Thyroid gland (tissue), 4 donors: Measurements from ENCODE around the gene PKHD1. TPM values are rescaled to one million over a fixed set of nuclear protein-coding genes. Genes with fewer than 3 reads are reported as not detected.

ENCODE experiments used
- DNase-seq, 2 donors: peaks; one replicate each; pipeline ENCODE4 v3.0.0-alpha.2; 2019
- H3K27ac ChIP-seq, 3 donors: fragments of 200-600 bp; sonication (generic); 1 replicate in 2 of 3; 2 replicates in 1 of 3; pipeline ENCODE4 v1.5.1; 2016 to 2019; ENCODE audit warnings: mild to moderate bottlenecking in 1 of 3, moderate library complexity in 1 of 3
- H3K27me3 ChIP-seq: fragments of 200-600 bp; sonication (generic); one replicate; pipeline ENCODE4 v1.5.1; 2019
- H3K36me3 ChIP-seq, 2 donors: fragments of 200-600 bp; sonication (generic); one replicate each; pipeline ENCODE4 v1.5.1; 2016 to 2019
- H3K4me1 ChIP-seq, 2 donors: fragments of 200-600 bp; sonication (generic); one replicate each; pipeline ENCODE4 v1.5.1; 2017 to 2019
- H3K4me3 ChIP-seq, 3 donors: fragments of 200-600 bp; sonication (generic); replicated peaks in 1 of 3; 1 replicate in 2 of 3; 2 replicates in 1 of 3; pipeline ENCODE4 v1.5.1; 2016; ENCODE audit warnings: mild to moderate bottlenecking in 1 of 3
- H3K9me3 ChIP-seq: fragments of 200-600 bp; sonication (generic); one replicate; pipeline ENCODE4 v1.5.1; 2017
- POLR2A ChIP-seq, 2 donors: fragments of 450-650 bp; IDR thresholded peaks; one replicate each; pipeline ENCODE4 v1.6.1; 2017; ENCODE audit warnings: antibody characterized with exemption in 2 of 2, mild to moderate bottlenecking in 2 of 2, moderate library complexity in 1 of 2
- WGBS, 2 donors: methylation state at CpG; one replicate each; pipeline ENCODE4 v1.1.5; 2017; 5-methylcytosine and 5-hydroxymethylcytosine counted together
- intact Hi-C: fragments of 100-400 bp; cut with DNase I; formaldehyde crosslinking; loops from one replicate; pipeline ENCODE4 v1.15.1; 2023
- total RNA-seq, 4 donors: library from RNA; depleted of rRNA; stranded (reverse); fragments of >200 nt; gene quantifications; one replicate each; pipeline ENCODE4 v1.2.3, GENCODE V29; 2016
- TF ChIP-seq, protein P1 (sequence below), 6 experiments: fragments of 200-600 bp in 3 of 6; fragments of 450-650 bp in 3 of 6; sonication (generic) in 3 of 6; IDR thresholded peaks; one replicate each; pipeline ENCODE4 v1.5.1; 2016 to 2019; ENCODE audit warnings: antibody characterized with exemption in 6 of 6, mild to moderate bottlenecking in 2 of 6, inconsistent platforms in 1 of 6, moderate library complexity in 1 of 6

The PKHD1 gene
- total RNA-seq, 4 donors from 2014 or later, result under 0.01 to 0.11 (median 0.07) TPM

DNA sequence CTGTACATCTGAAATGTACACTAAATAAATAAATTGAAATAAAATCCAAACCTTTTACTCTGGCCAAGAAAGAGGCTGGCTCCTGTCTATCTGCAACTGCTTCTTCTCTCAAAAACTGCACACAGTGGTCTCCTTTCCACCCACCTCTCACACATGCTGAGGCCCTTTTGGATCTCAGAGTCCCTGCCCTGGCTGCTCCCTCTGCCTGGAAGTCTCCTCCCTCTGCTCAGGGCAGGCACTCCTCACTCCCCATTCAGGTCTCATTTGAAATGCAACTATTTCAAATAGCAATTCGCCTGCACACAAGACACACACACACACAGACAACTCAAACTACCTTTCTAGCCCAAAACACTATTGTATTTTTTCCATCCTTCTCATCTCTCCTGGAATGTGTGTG, 348.8 kb downstream of the PKHD1 start:
- no peaks in the 10 kb centered on the region for H3K4me1 ChIP-seq
- TF ChIP-seq, protein P1, sequence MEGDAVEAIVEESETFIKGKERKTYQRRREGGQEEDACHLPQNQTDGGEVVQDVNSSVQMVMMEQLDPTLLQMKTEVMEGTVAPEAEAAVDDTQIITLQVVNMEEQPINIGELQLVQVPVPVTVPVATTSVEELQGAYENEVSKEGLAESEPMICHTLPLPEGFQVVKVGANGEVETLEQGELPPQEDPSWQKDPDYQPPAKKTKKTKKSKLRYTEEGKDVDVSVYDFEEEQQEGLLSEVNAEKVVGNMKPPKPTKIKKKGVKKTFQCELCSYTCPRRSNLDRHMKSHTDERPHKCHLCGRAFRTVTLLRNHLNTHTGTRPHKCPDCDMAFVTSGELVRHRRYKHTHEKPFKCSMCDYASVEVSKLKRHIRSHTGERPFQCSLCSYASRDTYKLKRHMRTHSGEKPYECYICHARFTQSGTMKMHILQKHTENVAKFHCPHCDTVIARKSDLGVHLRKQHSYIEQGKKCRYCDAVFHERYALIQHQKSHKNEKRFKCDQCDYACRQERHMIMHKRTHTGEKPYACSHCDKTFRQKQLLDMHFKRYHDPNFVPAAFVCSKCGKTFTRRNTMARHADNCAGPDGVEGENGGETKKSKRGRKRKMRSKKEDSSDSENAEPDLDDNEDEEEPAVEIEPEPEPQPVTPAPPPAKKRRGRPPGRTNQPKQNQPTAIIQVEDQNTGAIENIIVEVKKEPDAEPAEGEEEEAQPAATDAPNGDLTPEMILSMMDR (IDR thresholded peaks at IDR 0.05), result no peak
- no peak for TF ChIP-seq POLR2A (IDR thresholded peaks at IDR 0.05)
- H3K36me3 ChIP-seq, result no peaks in the 10 kb centered on the region
- DNase-seq, result no peak
- no peaks in the 10 kb centered on the region for H3K9me3 ChIP-seq
- 68 to 72% methylated on average over 1 of the region's 1 CpG for WGBS, 2 donors
- H3K4me3 ChIP-seq, result no peak overlapping the region
- no peak overlapping the region for H3K27ac ChIP-seq
- H3K27me3 ChIP-seq, result no peaks in the 10 kb centered on the region
- intact Hi-C loops, result no loop called here

DNA sequence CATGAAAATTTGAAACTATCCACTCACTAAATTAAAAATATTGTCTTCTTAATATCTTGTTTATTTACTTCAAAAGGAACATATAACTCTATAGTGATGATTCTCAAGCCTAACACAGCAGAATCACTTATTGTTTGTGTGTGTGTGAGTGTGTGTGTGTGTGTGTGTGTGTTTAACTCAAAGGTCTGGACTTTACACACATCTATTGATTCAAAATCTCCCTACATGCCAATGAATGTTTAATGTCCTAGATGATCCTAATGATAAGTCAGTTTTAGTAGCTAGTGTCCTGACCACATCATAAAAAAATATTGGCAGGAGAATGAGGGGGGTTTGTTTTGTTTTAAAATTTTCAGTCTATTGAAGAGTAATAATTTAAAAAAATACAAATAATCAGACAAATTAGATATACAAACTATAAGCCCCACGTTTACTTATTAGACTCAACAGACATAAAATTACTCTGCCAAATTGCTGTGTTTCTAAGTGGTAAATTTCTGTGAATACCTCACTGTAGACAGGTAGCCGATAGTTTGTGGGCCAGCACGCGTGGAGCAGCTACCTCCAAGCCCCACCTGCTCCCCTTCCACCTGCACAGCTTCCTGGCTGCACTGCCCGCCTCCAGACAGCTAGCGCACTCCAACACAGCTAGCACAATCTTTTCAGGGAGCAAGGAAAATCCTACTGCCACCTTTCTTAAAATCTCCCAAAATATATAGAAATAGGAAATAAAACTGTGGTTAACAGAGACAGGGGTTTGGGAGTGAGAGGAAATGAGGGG, 349.6 kb downstream of the PKHD1 start:
- H3K27ac ChIP-seq, result no peak overlapping the region
- WGBS, 2 donors, result 88 to 90% methylated on average over 6 of the region's 6 CpGs
- H3K36me3 ChIP-seq, result no peaks in the 10 kb centered on the region
- no peak overlapping the region for H3K4me3 ChIP-seq
- H3K4me1 ChIP-seq, result no peaks in the 10 kb centered on the region
- H3K9me3 ChIP-seq, result no peaks in the 10 kb centered on the region
- no peak for DNase-seq
- TF ChIP-seq POLR2A (IDR thresholded peaks at IDR 0.05), result no peak
- TF ChIP-seq, protein P1 (IDR thresholded peaks at IDR 0.05), result no peak
- H3K27me3 ChIP-seq, result no peaks in the 10 kb centered on the region
- intact Hi-C loops, result no loop called here

- DNase-seq, result no peak
- Histone ChIP-seq H3K27ac (no peak overlapping the region), H3K27me3 (no peaks in the 10 kb centered on the region), H3K9me3 (no peaks in the 10 kb centered on the region), H3K36me3 (no peaks in the 10 kb centered on the region), H3K4me3 (no peak overlapping the region), H3K4me1 (no peaks in the 10 kb centered on the region)
- intact Hi-C loops, result no loop called here
- 68 to 75% methylated on average over 2 of the region's 2 CpGs for WGBS, 2 donors
- TF ChIP-seq, protein P1 (IDR thresholded peaks at IDR 0.05), result no peak
These were observed 362.3 kb downstream of the PKHD1 start for GRCh38 chr6:51725155-51725554.

- 80 to 86% methylated on average over 3 of the region's 3 CpGs for WGBS, 2 donors
- intact Hi-C loops, result no loop called here
- TF ChIP-seq, protein P1 (IDR thresholded peaks at IDR 0.05), result no peak
- no peak for TF ChIP-seq POLR2A (IDR thresholded peaks at IDR 0.05)
- Histone ChIP-seq H3K4me1 (no peaks in the 10 kb centered on the region), H3K4me3 (no peak overlapping the region), H3K27me3 (no peaks in the 10 kb centered on the region), H3K36me3 (no peaks in the 10 kb centered on the region), H3K9me3 (no peaks in the 10 kb centered on the region), H3K27ac (no peak overlapping the region)
- DNase-seq, result no peak
These were observed 367.1 kb downstream of the PKHD1 start for GRCh38 chr6:51720327-51720726.

DNA sequence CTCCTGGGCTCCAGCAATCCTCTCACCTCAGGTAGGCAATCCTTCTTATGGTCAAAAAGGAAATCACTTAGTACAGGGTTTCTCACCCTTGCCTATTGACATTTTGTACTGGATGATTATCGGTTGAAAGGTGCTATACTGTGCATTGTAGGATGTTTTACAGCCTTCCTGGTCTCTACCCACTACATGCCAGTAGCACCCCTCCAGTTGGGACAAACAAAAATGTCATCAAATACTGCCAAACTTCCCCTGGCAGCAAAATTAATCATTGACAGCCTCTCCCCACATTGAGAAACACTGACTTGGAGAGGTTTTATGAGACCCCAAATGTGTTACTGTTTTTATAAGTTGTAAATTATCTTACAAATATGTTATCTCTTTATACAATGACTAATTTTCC, 368.1 kb downstream of the PKHD1 start:
- intact Hi-C loops, result no loop called here
- H3K4me1 ChIP-seq, result no peaks in the 10 kb centered on the region
- no peaks in the 10 kb centered on the region for H3K9me3 ChIP-seq
- 81 to 97% methylated on average over 1 of the region's 1 CpG for WGBS, 2 donors
- H3K27me3 ChIP-seq, result no peaks in the 10 kb centered on the region
- no peaks in the 10 kb centered on the region for H3K36me3 ChIP-seq
- DNase-seq, result no peak
- no peak overlapping the region for H3K4me3 ChIP-seq
- no peak overlapping the region for H3K27ac ChIP-seq
- TF ChIP-seq, protein P1 (IDR thresholded peaks at IDR 0.05), result no peak
- TF ChIP-seq POLR2A (IDR thresholded peaks at IDR 0.05), result no peak
